ENCODE results near the gene GSE1.

- TF ChIP-seq CTCF (IDR thresholded peaks at IDR 0.05) (no peak), POLR2A (IDR thresholded peaks at IDR 0.05) (no peak), EP300 (IDR thresholded peaks at IDR 0.05) (no peak), POLR2AphosphoS5 (IDR thresholded peaks at IDR 0.05) (no peak)
Observed at GRCh38 chr16:85715169-85716021, 102.3 kb downstream of the GSE1 start.
